ENCODE results near the gene LHX1.

The LHX1 gene

GRCh38 chr17:36923814-36924221, 13.5 kb upstream of the LHX1 start:
- DNase-seq, result no peak

DNA sequence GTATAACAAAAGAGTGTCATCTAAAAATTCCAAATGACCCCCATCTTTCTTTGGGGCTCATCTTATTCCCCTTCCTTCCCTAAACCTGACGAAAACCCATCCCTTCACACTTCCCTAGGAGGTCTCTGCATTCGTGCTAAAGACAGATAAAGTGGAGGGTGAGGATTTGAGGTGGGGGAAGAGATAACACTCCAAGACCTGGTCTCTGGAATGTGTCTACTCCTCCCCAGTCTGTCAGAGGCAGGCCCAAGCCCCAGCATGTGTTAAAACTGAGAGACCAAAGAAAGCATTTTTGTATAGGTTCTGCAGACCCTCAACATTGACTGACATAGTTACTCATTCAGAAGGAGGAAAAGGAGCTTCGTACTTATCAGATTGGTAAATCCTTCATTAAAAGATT, 11.0 kb upstream of the LHX1 start:
- DNase-seq, result no peak

GRCh38 chr17:36926701-36927100, 10.6 kb upstream of the LHX1 start:
- no peak for DNase-seq

DNA sequence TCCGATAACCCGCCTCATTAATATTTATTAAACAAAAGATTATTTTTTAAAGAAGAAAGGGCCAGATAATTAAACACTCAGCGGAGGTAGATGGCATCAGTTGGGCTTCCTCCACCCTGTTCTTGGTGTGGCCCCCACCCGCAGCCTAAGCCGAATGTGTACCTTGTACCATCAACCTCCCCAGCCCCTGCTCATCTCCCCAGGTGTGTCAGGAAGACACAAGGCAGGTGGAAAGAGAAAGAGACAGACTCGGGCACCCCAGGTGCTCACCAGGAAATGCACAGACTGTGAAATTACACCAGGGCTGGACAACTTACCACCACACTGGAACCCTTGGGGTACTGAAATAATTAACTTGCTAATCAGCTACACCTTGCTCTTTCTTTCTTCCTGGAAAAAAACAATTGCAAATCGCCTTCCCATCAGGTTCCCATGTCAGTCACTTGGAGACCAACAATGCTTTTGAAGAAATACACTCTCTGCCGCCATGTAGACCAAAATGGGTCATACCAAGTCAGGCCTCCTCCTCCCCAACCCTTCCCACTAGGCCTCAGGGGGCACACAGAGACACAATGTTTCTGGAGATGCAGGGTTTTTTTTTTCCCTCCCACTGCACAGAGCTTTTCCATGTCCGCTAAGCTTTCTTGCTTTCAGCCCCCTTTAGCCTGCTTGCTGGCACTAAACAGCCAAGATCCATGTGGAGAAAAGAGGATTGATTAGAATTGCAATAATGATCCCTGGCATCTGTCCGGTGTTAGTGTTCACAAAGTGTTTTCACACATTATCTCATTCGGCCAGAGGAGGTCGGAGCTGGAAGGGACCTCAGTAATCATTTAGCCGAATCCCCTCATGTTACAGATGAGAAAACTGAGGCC, 8.6 kb upstream of the LHX1 start:
- no peak for DNase-seq

DNA sequence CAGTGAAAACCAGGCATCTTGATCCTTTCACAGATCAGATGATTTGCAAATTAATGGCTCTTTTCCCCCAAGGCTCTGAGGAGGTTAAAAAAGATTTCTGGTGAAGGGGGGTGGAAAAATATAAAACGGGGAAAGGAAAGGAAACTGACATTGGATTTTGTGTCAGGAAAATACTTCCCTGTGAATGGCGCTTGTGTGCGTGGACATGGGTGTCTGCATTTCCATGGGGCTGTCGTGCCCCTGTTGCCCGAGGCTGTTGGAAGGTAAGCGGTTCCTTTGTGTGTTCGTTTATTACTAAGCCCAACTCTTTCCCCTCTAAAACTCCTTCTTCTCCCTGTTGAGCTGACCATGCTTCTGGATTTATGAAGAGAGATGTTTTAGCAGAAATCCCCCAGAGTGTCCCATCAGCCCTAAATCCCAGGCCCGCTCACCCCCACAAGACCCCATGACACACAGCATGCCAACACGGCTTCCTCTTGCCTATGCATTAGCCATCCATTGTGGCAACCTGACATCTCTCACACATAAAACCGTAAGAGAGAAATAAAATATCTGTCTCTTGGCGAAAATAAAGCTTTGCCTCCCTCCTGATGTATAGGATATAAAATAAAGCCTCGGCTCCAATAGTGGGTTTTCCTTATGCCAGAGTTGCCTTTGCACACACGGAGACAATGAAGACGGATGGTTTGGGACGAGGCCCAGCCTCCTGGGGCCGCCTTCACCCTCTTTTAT, 7.3 kb upstream of the LHX1 start:
- no peak for DNase-seq

DNA sequence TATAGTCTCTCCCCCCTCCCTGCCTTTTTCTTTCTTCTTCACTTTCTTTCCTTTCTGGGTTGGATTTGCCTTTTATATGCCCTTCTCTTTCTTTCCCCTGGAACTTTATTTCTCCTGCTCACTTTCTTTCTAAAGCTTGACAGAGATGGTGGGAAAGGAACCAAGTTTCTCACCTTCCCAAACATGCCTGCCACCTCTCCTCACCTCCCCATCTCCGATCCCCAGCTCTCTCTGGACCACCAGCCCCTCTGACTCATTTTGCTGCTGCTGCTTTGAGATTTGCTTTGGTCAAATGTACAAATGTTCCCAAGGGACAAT, 6.7 kb upstream of the LHX1 start:
- DNase-seq, result no peak

- no peak for DNase-seq
Measured at GRCh38 chr17:36931096-36931696, 6.1 kb upstream of the LHX1 start.

- DNase-seq, result no peak
Measured at GRCh38 chr17:36931697-36932382, 5.4 kb upstream of the LHX1 start.

- no peak for DNase-seq
Measured at GRCh38 chr17:36932383-36932693, 4.9 kb upstream of the LHX1 start.

DNA sequence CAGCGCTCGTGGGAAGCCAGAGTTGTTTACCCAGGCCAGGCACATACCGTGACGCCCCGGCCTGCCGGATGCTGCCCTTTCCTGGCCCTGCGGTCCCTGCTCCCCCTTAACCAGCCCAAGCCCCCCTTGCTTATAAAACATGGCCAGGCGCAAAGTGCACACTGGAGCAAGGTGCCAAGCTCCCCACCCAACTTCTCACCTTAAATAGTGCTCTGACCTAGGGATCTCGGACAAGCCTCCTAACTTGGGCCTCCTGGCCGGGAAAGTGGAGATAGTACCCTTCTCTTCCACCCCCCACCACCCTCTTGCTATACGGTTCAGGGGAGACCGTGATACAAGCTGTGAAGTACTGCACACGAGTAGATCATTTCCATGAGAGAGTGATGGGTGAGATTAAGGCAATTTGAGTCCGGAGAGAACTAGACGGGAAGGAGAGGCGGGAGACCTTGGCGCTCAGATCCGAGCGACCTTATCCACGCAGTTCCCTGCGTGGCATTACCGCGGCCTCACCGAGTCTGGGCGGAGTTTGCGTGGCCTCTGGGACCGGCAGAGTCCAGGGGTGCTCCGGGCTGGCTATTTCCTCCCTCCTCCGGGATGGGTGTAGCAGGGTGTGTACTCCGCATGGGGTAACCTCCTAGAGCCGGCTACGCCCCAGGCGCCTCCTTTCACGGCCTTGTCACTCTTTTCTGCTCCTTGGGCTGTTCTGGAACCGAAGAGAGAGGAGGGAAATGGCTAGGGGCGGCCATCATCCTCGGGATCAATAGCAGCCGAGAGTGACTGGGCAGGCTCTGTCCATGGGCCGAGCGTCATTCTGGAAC, 4.4 kb upstream of the LHX1 start:
- no peak for DNase-seq

DNA sequence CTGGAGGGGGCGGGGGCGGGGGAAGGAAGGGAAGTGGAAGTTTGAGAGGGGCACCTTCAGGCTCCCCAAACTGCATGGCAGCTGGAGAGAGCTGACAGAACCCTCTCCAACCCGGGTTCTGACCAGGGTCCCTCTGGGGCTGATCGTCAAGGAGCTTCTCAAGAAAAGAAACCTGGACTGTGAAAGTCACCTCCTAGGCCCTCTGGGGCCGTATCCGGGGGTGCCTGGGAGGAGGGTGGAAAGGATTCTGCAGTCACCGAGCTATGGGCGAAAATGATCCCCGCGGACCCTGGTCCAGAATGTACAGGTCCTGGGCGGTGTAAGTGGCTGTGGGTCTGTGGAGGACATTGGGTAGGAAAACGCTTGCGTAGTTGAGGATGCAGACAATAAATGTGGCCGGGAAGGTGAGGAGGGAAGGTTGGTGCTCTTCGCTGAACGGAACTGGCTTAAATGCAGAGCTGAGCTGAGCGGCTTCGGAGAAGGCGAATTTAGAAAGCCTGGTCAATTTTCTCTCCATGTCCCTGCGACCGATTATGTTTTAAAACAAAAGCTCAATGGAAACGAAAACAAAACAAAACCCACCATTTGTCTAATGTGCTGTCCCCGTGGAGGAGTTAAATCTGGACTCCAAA, 3.6 kb upstream of the LHX1 start:
- DNase-seq, result no peak

DNA sequence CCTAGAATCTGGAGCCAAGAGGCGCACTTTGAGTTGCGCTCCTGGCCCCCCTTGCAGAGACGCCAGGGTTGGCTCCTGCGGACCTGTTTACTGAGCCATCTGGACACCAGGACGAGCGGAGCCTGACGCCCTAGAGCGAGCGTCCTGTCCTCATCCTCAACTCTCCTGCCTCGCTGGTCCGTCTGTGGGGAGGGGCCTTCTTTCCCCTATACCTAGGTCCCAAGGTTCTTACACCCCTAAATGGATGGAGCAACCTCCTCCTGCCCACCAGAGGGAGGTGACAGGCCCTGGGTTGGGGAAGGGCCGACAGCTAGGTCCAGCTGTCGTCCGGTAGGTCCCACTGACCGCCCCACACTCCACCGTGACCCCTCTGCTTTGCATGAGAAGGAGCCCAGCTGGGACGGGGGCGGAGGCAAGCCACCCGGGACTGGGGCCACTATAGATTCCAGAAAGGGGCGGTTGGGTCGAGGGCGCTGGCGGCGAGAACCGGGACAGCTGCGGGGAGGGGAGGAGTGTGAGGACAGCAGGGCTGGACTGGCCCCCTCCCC, 3.1 kb upstream of the LHX1 start:
- DNase-seq, result no peak

DNA sequence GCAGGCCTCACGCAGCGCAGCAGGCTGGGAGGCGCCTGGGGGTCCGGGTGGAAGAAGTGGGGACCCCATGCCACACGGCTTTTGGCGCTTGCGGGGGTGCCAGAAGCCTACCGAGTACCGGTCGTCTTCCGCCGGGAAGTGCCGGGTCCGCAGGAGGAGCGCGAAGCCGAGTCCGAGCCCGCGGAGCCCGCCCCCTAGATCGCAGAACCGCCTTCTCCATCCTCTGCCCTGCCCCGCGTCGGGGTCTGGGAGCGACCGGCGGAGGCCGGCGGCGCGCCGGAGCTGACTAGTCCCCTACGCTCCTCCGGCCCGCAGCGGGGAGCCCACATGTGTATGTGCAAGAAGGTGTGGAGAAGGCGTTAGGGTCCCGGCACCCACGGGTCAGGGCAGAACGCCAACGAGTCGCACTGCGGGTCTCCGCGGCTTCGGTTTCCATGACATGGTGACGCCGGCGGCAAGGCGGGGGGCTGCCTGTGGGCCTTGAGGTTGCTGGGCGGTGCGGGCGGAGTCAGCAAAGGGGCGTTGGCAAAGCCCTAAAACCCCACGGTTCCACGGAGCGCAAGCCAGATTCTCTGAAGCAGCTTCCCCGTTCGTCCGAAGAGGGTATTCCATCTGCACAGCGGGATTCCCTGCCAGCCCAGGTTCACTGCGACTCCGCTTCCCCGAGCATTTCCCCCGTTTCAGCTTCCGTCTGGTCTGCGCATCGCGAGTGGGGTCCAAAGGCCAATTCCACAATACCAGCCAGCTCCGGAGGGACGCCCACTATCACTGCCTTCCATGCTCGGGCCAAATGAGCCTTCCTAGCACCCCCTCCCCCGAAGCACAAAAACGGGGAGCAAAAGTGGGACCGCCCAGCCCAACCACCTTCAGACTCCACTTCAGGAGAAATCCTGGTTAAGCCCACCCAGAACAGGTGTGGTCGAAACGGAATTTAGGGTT, 2.3 kb upstream of the LHX1 start:
- peak in 1 of 2 experiments; percentile 26 for DNase-seq

DNA sequence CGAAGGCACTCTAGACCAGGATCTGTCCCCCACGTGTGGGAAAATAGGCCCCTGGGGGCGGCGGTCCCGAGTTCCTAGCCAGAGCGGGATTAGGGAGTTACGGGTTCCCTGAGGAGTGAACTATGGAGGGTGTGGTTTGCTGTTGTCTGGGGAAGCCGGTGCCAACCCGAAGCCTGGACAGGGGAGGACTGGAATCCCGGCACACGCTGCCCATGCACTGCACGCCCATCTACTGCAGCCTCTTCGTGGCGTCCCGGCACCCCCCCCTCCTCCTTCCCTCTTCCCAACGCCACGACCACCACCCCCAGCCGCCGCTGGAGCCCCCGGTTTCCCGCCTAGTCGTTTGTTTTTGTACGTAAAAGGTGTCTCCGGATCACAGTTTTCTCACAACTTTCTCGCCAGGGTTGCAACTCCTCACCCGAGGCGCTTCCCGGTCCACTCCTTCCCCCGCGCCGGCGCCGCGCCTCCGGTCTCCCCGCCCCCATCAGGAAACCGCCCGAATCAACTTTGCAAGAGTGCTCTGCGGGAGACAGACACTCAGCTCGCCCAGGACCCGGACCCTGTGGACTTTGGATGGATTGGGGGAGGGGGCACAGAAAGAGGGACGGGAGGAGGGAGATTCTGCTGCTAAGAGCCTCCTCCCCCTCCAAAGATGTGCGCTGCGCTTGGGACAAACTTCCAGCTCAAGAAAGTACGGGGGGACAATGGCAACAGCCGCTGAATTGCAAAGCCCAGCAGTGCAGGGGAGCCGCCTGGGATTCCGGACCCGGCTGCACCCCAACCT, 1.4 kb upstream of the LHX1 start:
- no peak for DNase-seq

DNA sequence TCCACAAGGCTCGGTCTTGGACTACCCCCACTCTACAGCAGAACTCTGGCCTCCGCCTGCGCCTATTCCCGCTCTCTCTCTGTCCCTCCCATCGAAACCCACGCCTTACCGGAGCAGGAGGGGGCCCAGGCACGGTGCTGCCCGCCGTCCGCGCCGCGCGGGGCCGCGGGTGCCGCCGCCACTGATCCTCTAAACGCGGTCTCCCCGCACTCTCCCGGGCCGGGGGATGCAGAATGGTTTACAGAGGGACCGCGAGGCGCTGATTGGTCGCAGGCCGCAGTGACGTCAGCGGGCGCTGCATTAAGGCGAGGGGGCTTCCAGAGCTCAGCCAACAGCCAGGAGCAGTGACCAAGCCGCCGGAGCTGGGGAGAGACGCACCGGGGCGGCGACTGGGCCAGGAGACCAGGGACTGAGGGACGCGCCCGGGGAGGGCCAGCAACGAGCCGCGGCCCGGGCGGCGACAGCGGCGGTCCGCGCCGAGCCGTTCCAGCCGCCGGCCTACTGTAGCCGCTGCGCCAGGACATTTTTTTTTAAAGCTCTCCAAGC, 747 bp upstream of the LHX1 start:
- peak; percentile 47 to 60 for DNase-seq

GRCh38 chr17:36937959-36938565, 787 bp downstream of the LHX1 start:
- DNase-seq, result no peak

- no peak for DNase-seq
Measured at GRCh38 chr17:36938566-36939051, 1.3 kb downstream of the LHX1 start.

DNA sequence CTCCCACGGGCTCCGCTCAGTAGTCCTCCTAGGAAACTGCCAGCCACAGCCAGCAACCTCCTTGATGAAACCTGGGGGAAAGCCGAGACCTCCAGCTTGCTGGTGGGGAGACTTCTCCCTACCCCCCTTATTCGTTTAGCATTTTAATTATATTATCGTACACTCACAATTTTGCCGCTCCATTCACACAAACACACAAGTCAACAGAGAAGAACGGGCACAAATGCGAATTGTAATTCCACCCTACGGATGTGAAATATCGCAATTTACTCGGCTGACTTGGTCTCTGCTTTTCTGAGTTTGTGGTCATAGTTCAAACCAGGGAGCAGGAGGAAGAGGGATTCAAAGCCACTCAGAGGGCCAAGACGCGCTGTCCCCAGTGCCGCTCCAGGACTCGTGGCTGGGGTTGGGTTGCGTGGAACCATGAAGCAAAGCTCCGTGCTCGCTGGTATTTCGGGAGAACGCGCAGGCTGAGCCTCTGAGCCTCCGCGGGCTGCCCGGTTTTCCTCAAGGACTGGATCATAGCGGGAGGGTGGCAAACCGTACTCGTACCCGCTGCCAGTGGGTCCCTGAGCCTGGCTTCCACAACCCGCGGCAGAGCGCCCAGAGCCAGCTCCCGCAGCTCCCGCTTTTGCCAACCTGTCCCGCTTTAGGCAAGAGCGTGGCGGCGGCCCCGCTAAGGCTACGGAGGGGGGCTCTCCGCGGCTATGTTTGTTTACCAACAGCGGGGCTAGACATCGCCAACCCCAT, 2.0 kb downstream of the LHX1 start:
- no peak for DNase-seq

All from NCI-H1930 (cell line).